Omental fat pad (tissue), 4 donors: ENCODE measurements around the gene FAM193B. TPM values are rescaled to one million over a fixed set of nuclear protein-coding genes. Genes with fewer than 3 reads are reported as not detected.

ENCODE experiments used
- ATAC-seq: fragments of 150-250 bp; one replicate; pipeline ENCODE4 v1.9.1; 2016; ENCODE audit warnings: mild to moderate bottlenecking, moderate library complexity; ENCODE audit not compliant: low FRiP score
- DNase-seq: peaks from one replicate; pipeline ENCODE4 v3.0.0-alpha.2; 2019; ENCODE audit warnings: low spot score
- total RNA-seq, 4 donors: library from RNA; depleted of rRNA; stranded (reverse); fragments of >200 nt; gene quantifications; one replicate each; pipeline ENCODE4 v1.1.0, GENCODE V29; 2016
- TF ChIP-seq, protein P1 (sequence below), 3 donors: fragments of 450-650 bp; IDR thresholded peaks; one replicate each; pipeline ENCODE4 v1.5.1; 2016 to 2017; ENCODE audit warnings: antibody characterized with exemption in 3 of 3, mild to moderate bottlenecking in 3 of 3, moderate library complexity in 2 of 3

Gene FAM193B
- total RNA-seq, 4 donors from 2014 or later, result 43.3 to 92.5 (median 50.9) TPM

DNA sequence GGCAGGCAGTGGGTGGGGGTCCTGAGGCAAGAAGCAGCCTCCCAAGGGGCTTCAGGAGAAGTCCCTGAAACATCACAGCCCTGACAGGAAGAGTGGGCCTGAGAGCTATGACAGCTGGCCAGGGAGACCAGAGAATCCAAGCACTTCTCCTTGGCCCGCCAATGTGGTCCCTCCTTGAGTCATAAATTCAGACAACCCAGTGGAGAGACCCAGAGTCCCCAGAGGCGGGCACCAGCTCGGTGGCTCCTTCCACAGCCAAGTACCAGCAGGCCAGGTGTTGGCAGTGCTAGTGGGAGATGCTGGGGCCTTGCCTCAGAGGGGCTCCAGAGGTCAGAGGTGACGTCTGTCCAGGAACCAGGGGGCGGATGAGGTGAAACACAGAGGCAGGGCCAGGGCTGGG, 43.2 kb downstream of the FAM193B start:
- no peak for DNase-seq
- ATAC-seq, result no peak
- TF ChIP-seq, protein P1, sequence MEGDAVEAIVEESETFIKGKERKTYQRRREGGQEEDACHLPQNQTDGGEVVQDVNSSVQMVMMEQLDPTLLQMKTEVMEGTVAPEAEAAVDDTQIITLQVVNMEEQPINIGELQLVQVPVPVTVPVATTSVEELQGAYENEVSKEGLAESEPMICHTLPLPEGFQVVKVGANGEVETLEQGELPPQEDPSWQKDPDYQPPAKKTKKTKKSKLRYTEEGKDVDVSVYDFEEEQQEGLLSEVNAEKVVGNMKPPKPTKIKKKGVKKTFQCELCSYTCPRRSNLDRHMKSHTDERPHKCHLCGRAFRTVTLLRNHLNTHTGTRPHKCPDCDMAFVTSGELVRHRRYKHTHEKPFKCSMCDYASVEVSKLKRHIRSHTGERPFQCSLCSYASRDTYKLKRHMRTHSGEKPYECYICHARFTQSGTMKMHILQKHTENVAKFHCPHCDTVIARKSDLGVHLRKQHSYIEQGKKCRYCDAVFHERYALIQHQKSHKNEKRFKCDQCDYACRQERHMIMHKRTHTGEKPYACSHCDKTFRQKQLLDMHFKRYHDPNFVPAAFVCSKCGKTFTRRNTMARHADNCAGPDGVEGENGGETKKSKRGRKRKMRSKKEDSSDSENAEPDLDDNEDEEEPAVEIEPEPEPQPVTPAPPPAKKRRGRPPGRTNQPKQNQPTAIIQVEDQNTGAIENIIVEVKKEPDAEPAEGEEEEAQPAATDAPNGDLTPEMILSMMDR (IDR thresholded peaks at IDR 0.05), result no peak

DNA sequence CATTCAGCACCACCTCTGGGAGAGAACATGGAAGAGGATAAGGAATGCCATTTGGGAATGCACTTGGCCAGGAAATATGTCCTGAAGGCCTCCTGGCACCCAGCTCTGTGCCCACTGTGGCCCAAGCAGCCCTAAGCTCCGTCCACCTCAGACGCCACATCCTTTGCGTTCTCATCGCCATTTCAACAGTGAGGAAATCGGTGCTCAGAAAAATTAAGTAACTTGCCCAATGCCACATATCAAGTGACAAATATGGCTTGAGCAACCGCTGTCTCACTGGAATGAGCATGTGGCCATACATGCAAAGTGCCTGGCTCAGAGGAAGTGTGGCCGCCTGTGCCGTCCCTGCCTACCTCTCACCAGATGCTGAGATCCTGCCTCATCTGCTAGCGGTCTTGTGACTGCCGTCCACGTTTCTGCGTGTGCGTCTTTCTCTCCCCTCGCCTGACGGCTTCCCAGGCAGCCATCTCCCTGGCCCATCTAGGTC, 43.8 kb downstream of the FAM193B start:
- TF ChIP-seq, protein P1 (IDR thresholded peaks at IDR 0.05), result no peak
- ATAC-seq (no peak), DNase-seq (no peak)

DNA sequence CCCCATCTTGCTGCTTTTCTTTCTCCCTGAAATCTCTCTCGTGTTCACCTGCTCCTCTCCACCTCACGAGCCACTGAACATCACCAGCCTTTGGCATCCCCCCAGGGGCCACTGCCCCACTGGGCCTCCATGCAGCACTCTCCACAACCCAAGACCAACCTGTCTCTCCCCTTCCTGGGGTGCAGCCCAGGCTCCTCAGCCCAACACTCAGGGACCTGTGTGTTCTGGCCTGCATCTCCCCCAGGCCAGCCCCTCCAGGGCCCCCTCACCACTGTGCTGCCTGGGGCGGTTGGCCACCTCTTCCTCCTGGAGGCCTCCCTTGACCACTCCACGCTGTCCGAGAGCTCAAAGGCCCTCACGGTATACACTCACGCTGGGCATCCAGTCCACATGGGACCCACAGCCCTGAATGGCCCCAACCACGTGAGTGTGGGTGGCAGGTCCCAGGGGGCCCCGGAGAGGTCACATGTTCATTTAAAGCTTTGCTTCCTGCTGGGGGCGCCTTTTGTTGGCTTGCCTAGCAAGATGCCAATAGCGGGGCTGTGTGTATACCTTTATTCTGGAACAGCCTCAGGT, 44.3 kb downstream of the FAM193B start:
- ATAC-seq (peak; percentile 4), DNase-seq (no peak)
- TF ChIP-seq, protein P1 (IDR thresholded peaks at IDR 0.05), result no peak

DNA sequence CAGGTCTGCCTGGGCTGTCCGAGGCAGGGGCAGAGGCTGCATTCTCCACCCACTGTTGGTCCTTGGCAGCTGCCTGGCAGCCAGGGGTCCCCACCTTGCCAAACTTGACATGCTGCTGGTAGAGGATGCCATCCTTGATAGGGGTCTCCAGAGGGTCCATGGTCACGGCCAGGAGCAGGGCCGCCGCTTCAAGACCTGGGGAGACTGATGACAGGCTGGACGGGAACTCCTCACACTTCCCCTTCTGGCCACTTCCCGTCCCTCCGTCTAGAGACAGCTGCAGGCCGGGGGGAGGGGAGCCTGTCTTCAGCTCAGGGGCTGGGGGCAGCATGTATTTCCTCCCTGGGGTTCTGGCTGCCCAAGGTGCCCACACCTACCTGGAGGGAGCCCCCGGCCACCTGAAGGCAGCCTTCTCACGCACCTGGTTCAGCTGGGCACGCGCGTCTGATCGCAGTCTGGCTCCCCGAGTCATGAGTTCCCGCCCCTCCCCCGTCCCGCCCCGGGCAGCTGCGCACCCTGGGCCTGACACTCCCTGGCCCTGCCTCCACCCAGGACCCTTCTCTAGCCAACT, 44.9 kb downstream of the FAM193B start, which contains the start of gene DOK3:
Gene DOK3 (minus strand): TSS at position 446 of the 571 bp plus-strand sequence. CDS start 286 bp downstream, at position 160.
- peak; percentile 35 for ATAC-seq
- DNase-seq, result no peak
- TF ChIP-seq, protein P1 (IDR thresholded peaks at IDR 0.05), result no peak

DNA sequence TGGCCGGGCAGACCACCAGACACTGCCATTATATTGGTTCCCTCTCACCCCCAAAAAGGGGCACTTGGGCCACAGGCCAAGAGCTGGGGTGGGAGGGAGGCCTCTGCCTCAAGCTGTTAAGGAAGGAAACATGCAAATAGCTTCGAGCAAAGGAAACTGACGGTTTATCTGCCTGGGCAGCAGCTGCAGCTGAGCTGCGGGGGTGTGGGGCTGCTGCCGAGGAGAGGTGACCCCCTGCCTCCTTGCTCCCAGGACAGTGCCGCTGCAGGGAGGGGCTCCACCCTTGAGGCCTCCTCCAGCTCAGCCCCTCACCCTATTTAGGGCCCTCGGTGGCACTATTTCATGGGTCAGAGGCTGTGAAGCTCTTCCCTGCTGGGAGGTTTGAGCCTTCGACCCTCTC, 45.5 kb downstream of the FAM193B start:
- DNase-seq (no peak), ATAC-seq (no peak)
- TF ChIP-seq, protein P1 (IDR thresholded peaks at IDR 0.05), result no peak

DNA sequence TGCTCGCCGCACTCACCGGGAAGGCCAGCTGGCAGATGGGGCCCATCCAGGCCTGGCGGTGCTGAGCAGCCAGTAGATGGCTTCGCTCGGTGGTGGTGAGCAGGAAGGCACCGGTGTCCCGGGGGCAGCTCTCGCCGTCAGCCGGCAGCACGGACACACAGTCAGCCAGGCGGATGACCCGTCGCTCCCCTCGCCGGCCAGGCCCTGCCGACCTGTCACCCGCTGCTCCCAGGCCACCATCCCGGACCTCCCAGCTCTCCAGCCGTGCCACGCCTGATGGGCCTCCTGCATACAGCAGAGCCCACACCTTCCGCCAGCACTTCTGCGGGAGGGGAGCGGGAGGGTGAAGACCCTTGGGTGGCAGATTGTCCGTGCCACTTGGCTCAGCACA, 46.1 kb downstream of the FAM193B start:
- ATAC-seq, result no peak
- DNase-seq, result no peak
- TF ChIP-seq, protein P1 (IDR thresholded peaks at IDR 0.05), result no peak
